KBM-7 (cell line): ENCODE data around the gene SENP1.

Experiments
- DNase-seq: peaks from one replicate; pipeline ENCODE4 v3.0.0-alpha.2; 2015
- in situ Hi-C: fragments of 300-500 bp; cut with MboI; formaldehyde crosslinking; loops from 2 replicates; pipeline ENCODE4 v1.14.3; 2020; ENCODE audit warnings: low sequenced_read_pairs, low pct_unique_long_range_greater_than_20kb, mixed read lengths

The SENP1 gene

DNA sequence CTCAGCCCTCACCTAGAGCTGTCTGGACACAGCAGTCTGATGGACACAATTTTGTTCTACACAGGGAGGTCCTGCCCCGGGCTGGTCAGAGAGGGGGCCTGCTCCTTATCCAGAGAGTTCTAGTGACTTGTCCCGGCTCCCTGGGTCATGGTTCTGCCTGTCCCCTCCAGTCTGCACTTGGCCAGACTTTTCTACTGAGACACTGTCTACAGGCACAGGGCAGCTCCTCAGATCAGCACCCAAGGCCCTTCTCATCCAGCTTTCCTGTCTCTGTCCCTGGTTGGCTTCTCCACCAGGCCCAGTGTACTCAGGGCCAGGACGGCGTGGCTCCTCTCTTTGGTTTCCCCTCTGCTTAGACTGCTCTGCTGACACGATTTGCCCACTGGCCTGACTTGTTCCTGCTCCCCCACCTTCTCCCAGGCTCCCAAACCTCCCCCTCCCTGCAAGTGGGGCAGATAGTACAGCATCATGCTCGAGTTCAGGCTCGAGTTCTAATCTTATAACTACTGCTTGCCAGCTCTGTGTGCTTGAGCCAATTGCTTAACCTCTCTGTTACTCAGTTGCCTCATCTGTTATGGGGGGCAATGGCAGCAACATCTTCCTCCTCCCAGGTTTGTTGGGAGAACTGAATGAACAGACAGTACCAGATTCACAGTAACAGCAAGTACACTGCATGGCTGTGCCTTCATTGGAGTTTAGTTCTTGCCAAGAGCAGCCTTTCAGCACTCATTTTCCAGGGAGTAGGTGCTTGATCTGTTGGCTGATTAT lies 79.6 kb downstream of the SENP1 start:
- in situ Hi-C loops, result no loop called here
- DNase-seq, result no peak

DNA sequence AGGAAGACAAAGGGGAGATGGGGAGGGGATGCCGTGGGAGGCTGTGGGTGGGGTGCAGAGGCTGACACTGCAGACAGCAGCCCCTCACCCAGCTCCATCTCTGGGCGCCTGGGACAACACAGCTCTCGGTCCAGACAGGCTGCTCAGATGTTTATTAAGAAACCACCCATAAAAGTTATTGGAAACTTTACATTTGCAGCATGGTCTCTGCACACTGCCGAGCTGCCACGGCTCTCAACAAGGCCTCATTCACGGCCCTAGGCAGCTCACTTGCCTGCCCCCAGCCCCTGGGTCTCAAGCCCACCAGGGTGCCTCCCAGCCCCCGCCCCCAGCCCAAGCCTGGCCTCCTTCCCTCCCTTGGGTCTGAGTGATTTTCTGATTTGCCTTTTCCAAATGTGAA lies 80.6 kb downstream of the SENP1 start:
- DNase-seq, result no peak
- in situ Hi-C loops, result no loop called here

DNA sequence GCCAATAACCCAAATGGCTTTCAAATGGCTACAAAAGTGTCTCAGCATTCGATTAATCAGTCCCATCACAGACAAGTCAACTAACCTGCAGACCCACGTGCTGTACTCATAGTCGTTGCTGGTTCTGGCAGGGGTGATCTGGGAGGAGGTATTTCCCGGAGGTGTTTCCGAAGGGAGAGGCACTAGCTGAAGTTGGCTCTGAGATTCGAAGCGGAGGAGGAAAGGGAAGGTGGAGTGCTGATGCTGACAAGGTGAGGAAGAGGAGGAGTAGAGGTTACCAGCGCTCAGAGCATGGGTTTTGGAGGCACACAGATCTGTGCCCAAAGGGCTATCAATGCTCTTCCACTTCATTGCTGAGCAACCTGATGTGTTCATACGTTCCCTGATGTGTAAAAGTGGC lies 81.1 kb downstream of the SENP1 start:
- no peak for DNase-seq
- in situ Hi-C loops, result no loop called here

DNA sequence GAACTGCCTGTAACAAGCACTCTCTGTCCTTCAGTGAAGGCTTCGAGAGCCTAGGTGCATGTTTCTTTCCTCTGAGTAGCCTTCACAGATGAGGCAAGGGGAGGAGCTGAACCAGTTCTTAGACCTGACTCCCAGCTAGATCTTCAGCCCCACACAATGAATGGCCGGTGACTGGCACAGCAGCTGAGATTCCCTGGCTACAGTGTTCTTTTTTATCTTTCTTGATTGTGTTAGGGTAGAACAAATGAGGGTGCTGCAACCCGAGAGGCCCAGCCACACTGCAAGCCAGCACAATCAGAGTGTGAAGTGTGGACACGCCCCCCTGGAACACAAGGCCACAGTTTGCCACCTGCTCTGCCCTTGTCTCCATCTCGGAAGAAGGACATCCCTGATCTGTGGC lies 82.5 kb downstream of the SENP1 start:
- no peak for DNase-seq
- in situ Hi-C loops, result no loop called here

DNA sequence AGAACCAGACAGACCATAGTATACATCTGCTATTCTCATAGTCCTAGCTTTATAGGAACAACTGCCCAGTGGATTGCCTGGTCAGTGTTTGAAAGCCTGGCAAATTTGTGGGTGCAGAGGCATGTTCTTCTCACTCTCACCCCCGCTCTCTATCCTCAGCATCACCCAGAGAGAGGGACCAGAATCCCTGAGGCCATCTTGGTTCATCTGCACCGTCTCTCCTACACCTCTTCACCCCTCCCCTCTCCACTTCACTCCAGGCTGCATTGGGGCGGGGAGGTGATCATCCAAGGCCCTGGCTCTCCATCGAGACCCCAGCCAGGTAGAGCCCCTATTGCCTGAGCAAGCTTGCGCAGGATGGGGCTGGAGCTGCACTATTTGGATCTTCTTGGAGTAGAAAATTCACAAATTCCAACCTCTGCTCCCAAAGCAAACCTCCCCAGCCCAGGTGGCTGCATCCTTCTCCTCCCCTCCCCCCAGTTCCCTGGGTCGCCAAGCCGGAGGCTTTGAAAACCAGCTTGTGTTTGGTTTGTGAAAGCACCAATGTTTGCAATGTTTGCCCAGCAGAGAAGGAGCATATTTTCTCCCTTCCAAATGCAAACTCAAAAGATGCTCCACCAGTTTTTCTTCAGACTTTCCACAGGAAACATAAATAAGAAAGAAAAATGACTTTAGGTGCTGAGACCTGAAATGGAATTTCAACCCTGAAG lies 83.0 kb downstream of the SENP1 start:
- in situ Hi-C loops, result no loop called here
- DNase-seq, result no peak

DNA sequence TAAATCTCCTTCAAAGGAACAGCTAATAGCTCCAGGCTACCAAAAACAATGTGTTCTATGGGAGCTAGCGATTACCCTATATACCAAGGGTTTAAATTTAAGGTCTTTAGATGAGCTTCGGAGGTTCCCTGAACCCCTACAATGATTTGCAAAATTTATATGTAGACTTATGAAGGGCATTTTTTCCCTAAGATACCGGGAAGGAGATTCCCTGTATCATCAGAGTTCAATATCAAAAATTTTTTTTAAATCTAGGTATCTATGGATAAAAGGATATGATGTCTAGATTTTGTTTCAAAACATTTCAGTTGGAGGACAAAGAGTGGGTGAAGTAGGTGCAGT lies 83.7 kb downstream of the SENP1 start:
- DNase-seq, result no peak
- in situ Hi-C loops, result no loop called here

DNA sequence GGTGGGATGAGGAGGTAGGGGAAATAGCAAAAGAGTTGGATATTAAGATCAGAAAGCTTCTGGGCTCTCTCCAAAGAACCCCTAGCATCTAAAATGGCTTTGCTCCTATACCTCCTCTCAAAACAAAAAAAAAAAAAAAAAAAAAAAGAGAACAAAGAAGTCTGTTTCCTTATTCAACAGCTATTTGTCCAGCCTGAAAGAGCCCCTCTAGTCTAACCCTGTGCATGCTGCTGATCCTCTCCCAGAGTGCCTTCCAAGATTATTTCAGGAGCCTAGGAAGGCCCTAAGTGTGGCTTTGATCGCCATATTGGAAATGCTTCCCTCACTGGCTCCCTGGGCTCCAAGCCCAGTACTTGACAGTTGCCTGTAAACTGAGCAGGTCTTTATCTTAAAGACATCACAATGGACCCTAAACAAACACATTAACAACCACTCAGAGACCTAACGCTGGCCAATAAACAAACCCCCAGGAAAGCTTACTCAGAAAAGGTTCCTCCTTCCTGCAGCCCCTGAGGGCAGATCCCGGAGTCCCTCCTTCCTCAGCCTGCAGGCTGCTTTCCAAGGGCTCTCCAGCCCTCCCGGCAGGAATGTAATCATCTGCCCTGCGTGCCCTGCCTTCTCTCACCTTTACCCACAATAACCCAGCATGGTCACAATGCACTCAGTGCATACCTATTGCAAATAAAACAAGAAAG lies 84.2 kb downstream of the SENP1 start:
- in situ Hi-C loops, result no loop called here
- no peak for DNase-seq

DNA sequence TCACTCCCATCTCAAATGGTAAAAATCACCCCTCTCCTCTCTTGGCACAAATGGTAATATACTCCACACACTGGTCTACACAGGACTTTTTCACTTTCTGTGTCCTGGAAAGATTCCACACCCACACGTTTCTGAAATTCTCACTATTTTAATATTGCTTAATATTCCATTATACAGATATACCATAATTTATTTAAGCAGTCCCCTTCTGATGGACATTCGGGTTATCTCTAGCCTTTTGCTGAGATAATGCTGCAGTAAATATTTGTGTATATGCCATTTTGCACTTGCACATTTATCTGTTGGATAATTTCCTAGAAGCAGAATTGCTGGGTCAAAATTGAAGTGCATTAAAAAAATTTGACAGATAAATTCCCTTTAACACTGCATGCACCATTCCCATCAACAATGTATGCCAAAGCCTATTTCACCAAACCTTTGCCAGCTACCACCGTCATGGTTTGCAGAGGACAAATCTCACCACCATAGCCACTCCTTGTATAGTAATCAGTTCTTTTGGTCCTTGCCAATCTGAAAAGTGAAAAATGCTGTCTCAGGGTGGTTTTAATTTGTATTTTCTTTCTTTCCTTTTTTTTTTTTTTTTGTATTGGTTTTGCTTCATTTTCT lies 86.1 kb downstream of the SENP1 start:
- DNase-seq, result no peak
- in situ Hi-C loops, result no loop called here

DNA sequence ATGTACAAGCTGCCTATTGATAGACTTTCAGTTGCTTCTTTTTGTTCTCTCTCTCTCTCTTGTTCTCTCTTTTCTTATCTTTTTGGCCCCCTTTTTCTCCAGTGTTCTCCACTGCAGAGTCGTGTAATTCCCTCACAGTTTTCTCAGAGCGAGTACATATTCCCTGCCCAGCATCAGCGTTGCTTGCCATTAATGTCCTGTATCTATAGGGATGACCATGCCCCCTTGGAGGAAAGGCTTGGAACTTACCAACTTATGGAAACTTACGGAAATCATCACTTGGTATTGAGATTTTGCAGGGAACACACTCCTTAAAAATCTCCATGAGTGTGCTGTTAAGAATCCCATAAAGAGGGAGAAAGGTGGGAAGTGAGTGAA lies 87.3 kb downstream of the SENP1 start:
- DNase-seq, result no peak
- in situ Hi-C loops, result no loop called here

DNA sequence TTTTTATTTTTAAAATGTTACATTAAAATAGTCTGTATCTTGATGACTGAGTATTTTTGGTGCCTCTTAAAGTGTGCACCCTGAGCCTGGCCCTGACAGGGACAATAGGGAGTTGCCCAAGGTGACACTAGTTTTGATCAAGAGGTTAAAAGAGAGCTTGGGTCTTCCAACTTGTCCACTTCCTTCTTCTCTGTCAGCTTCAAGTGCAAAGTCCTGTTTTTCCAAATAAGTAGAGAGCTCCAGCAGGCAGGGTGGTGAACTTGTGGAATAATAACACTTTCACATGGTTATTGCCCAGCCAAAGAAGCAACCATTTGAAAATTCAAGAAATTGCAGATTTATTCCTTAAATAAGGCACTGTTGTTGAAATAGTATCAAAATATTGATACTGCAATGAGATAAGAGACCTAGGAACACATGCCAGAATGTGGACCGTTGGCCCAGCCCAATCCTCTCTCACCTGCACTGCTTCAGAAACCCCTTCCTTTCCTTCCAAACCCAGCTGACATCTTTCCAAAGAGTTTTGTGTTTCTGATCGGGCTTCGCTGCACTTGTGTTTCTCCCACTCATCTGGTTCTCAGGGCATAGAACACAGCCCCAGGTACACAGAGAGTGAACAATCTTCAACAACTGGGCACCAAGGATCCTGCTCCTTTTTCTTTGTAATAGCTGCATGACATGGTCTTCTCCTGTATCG lies 87.8 kb downstream of the SENP1 start:
- in situ Hi-C loops, result no loop called here
- DNase-seq, result no peak

DNA sequence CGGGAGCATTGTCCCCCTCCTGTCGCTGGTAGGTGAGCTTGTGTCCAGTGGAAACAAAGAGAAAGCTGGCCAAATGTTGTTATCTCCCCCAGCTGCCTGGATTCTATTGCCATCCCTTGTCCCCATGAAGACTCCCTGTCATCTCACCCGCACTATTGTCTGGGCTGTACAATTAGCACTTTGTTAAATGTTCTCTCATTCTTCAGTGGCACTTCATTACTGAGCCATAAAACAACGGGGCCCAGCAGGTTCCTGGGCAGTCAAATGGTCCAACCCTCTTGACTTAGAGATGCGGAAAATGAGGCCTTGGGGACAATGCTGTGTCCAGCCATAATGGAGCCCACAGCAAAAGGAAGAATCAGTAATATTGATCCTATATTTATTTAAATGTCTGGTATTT lies 88.4 kb downstream of the SENP1 start:
- no peak for DNase-seq
- in situ Hi-C loops, result no loop called here

DNA sequence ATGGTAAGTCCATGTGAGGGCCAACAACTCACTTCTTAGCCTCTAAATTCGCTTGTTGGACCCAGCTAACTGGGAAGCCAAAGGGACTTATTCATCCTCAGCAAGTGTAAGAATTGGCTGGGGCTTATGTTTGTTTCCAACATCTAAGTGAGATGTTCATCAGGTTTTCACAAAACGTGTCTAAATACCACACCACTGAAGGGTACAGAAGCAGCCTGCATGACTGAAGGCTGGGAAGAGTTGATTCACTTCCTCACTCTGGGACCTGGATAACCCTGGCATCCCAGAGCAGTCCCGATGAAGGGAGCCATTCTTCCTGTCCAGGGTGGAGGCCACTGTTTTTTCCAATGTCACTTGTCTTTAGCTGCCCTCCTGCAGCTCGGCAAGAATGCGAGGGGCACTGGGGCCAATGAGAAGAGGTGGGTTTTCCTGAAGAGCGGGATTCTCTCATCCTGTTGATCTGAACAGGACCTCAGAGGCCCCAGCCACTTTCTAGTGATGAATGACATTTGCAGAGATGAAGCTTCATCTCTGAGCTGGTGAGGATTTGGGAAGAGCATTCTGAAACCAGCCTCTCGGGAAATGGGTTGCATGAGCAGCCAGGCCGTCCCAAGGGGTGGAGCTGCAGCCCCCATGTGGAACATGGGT lies 89.4 kb downstream of the SENP1 start:
- DNase-seq, result no peak
- in situ Hi-C loops, result no loop called here

DNA sequence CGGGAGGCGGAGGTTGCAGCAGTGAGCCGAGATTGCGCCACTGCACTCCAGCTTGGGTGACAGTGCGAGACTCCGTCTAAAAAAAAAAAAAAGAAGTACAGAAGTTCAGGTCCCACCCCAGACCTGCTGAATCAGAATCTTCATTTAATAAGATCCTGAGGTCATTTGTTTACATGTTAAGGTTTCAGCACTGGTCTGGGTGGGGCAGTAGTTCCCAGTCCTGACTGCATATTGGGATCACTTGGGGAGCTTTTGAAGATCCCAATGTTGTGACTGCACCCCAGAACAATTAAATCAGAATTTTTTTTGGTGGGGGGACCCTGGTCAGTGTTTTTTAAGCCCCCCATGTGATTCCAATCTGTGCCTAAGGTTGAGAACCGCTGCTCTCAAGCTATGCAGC lies 89.9 kb downstream of the SENP1 start:
- in situ Hi-C loops, result no loop called here
- no peak for DNase-seq

DNA sequence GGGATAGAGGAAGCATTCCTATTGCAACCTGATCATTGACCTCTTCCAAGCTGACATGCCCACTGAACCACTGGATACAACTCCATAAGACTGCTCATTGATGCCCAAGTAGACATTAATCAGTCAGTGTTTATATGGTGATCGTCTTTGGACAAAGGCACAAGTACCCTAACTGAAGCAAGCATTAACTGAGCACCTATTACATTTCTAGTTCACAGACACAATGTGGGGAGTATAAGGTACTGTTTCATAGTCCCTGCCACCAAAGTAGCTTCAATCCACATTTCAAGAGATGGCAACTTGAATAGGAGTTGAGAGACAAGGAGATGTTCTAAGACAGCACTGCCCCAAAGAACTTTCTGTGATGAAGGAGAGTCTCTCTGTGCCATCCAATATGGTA lies 90.8 kb downstream of the SENP1 start:
- no peak for DNase-seq
- in situ Hi-C loops, result no loop called here

DNA sequence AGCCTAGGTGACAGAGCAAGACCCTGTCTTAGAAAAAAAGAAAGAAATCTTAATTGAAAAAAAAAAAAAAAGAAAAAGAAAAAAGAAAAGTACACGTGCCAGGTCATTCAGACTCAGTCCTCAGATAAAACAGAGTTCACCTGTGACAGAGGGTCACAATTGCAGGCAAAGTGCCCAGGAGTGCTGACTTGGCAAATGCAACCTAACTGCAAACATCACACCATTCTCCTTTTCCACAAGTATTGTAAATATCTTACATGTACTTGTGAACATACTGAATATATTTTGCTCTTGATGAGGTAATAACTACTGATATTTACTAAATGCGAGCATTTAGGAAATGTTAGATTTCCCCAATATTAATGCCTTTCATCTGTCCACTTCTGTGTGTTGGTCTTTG lies 92.6 kb downstream of the SENP1 start:
- no peak for DNase-seq
- in situ Hi-C loops, result no loop called here

DNA sequence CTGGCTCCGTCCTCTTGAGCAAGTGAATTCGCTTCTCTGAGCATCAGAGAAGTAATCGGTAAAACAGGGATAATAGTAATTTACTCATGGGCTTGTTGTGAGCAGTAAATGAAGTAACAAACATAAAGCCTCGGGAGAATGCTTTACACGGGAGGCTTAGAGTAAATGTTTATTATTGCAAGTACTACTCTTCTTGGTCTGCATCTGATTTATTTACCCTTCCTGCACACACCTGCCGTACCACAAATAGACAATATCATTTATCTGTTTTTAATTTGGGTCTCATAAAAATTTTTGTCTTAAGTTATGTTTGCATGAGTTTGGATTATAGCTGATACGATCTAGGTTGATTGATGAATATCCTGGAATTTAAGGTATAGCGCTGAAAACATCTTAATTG lies 93.8 kb downstream of the SENP1 start:
- DNase-seq, result no peak
- in situ Hi-C loops, result no loop called here

DNA sequence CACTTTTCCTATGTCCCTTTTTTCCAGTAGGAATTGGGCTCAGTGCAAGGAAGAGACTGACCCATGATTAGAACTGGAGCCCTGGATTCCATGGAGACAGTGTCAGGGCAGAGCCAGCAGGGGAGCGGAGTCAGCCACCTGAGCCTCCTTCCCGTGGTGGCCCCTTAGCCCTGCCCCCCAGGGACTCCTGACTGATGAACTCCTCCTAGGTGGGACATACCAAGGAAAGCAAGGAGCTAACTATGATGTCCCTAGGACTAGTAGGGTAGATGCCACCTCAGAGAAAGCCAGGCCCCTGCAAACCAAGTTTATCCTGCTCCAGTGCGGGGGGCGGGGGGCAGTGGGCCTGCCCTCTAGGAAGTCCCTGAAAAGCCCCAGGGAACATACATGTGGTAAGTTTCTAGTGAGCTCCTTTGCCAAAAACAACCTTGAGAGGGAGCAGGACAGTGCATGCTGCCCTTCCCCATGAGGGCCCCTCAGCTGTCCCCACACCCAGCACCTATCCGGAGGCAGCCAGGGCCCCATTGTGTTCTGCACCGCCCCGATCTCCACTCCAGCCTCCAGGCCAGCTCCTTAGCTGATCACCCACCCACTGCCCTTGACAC lies 95.4 kb downstream of the SENP1 start:
- DNase-seq, result no peak
- in situ Hi-C loops, result no loop called here

DNA sequence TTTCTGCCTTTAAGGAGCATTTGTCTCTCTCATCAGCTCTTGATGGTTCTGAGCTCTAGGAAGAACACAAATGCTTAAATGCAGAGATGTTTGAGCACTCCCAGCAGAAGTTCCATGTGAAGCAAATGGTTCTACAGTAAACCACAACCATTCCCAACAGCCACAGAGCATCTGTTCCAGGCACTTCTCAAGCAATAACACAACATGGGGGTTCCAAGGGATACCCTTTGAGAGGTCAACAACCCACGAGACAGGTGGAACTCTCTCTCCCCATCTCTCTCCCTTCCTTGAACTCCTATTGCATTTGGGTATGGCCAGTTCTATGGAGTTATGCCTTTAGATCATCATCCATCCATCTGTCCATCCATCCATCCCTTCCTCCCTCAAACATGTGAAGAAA lies 96.4 kb downstream of the SENP1 start:
- in situ Hi-C loops, result no loop called here
- DNase-seq, result no peak

DNA sequence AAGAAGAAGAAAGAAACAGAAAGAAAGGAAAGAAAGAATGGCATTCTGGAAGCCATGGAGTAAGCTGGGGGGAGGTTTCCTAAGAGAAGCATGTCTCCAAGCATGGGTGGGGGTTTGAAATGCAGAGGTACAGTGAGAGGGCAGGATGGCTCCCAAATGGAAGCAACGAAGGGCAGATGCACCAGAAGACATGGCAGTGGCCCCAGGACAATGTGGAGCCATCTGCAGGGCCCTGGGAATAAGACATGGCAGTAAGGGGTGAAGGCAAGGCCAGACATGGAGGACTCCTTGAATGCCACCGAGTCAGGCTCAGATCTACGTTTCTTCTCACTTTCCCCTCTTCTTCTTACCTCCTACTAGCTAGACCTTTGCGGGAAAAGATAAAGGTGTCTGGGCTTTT lies 96.9 kb downstream of the SENP1 start:
- in situ Hi-C loops, result no loop called here
- no peak for DNase-seq
